SU-DHL-6 (cell line): ENCODE data around the gene MED6.

Source experiments
- H2AFZ ChIP-seq: fragments of 200-600 bp; sonication (generic); 2 replicates; pipeline ENCODE4 v1.6.1; 2014; ENCODE audit warnings: low read depth, mild to moderate bottlenecking, moderate library complexity, mixed read lengths, antibody characterized with exemption, low read length; ENCODE audit not compliant: severe bottlenecking
- H3F3A ChIP-seq: fragments of 200-600 bp; shearing (Covaris generic); 2 replicates; pipeline ENCODE4 v1.6.0; 2016; ENCODE audit warnings: antibody characterized with exemption, mild to moderate bottlenecking; ENCODE audit not compliant: insufficient read depth
- H3K27ac ChIP-seq: fragments of 200-600 bp; sonication (generic); 2 replicates; pipeline ENCODE4 v1.5.1; 2016; ENCODE audit warnings: low read depth, mild to moderate bottlenecking, low read length, moderate library complexity, mixed read lengths
- H3K27me3 ChIP-seq: fragments of 200-600 bp; sonication (generic), shearing (Covaris generic); 2 replicates; pipeline ENCODE4 v1.6.0; 2014; ENCODE audit warnings: mild to moderate bottlenecking, low read length
- H3K36me3 ChIP-seq: fragments of 200-600 bp; sonication (generic); 2 replicates; pipeline ENCODE4 v1.6.1; 2014; ENCODE audit warnings: mild to moderate bottlenecking, low read length, mixed read lengths
- H3K4me2 ChIP-seq: fragments of 300-600, 200-600 bp; shearing (Covaris generic), sonication (generic); 2 replicates; pipeline ENCODE4 v1.6.0; 2014; ENCODE audit warnings: low read length, low read depth, mild to moderate bottlenecking; ENCODE audit not compliant: poor library complexity, severe bottlenecking
- H3K4me3 ChIP-seq: fragments of 200-600 bp; sonication (generic); 2 replicates; pipeline ENCODE4 v1.5.1; 2014; ENCODE audit warnings: antibody characterized with exemption, low read length, mild to moderate bottlenecking, mixed read lengths; ENCODE audit not compliant: insufficient read depth, poor library complexity, severe bottlenecking
- H3K79me2 ChIP-seq: fragments of 200-600 bp; sonication (generic); 2 replicates; pipeline ENCODE4 v1.6.1; 2014; ENCODE audit warnings: mild to moderate bottlenecking, low read length, moderate library complexity; ENCODE audit not compliant: insufficient read depth
- H3K9ac ChIP-seq: fragments of 200-600 bp; sonication (generic); 2 replicates; pipeline ENCODE4 v1.7.0; 2014; ENCODE audit warnings: mild to moderate bottlenecking, low read length
- H3K9me2 ChIP-seq: fragments of 200-600 bp; sonication (generic); replicated peaks from 2 replicates; pipeline ENCODE4 v1.6.1; 2014; ENCODE audit warnings: low read length; ENCODE audit not compliant: insufficient read depth
- H3K9me3 ChIP-seq: fragments of 200-600 bp; sonication (generic); 2 replicates; pipeline ENCODE4 v1.6.1; 2014; ENCODE audit warnings: low read length, mixed read lengths; ENCODE audit not compliant: insufficient read depth
- H4K20me1 ChIP-seq: fragments of 200-600 bp; sonication (generic); 2 replicates; pipeline ENCODE4 v1.6.1; 2014; ENCODE audit warnings: low read depth, mild to moderate bottlenecking, antibody characterized with exemption, low read length, moderate library complexity, mixed read lengths
- CTCF ChIP-seq: fragments of 200-600 bp; sonication (generic); IDR thresholded peaks from one replicate; pipeline ENCODE4 v1.5.1; 2017; ENCODE audit warnings: antibody characterized with exemption, mild to moderate bottlenecking, low read length, moderate library complexity; ENCODE audit not compliant: insufficient read depth, poor library complexity, severe bottlenecking
- EZH2phosphoT487 ChIP-seq: fragments of 200-600 bp; sonication (generic), shearing (Covaris generic); conservative IDR thresholded peaks from 2 replicates; pipeline ENCODE4 v1.6.1; 2018; ENCODE audit warnings: mild to moderate bottlenecking, antibody characterized with exemption, low read length, moderate library complexity, mixed read lengths

Gene MED6

GRCh38 chr14:70642303-70643235, 42.1 kb upstream of the MED6 start:
- H3K9me3 ChIP-seq, result no peaks in the 10 kb centered on the region
- H3K4me3 ChIP-seq, result peak overlapping the region; percentile 84
- H3K9me2 ChIP-seq, result no peaks in the 10 kb centered on the region
- no peak for TF ChIP-seq EZH2phosphoT487
- TF ChIP-seq CTCF, result no peak
- no peaks in the 10 kb centered on the region for H3K27me3 ChIP-seq
- H3K79me2 ChIP-seq, result peaks cover 90% of the 10 kb centered on the region
- H3K9ac ChIP-seq, result peak overlapping the region; percentile 100
- no peaks in the 10 kb centered on the region for H4K20me1 ChIP-seq
- H2AFZ ChIP-seq, result no peak overlapping the region
- peak overlapping the region; percentile 96 for H3K27ac ChIP-seq
- peak overlapping the region; percentile 96 for H3K4me2 ChIP-seq
- peaks cover 12% of the 10 kb centered on the region for H3K36me3 ChIP-seq
- peaks cover 22% of the 10 kb centered on the region for H3F3A ChIP-seq

GRCh38 chr14:70641548-70642302, 41.3 kb upstream of the MED6 start, which contains the start of gene TTC9:
Gene TTC9 (plus strand): TSS chr14:70641916. CDS start chr14:70642130, 214 bp downstream.
- Histone ChIP-seq H3K4me2 (peak within 1 kb of the TSS; percentile 96), H3K27me3 (no peaks in the 10 kb centered on the region), H3K9ac (peak within 1 kb of the TSS; percentile 100), H3K27ac (peak within 1 kb of the TSS; percentile 96), H3K9me3 (no peaks in the 10 kb centered on the region), H2AFZ (no peak within 1 kb of the TSS), H3K4me3 (peak within 1 kb of the TSS; percentile 84), H4K20me1 (no peaks in the 10 kb centered on the region), H3K36me3 (peaks cover 15% of the 10 kb centered on the region), H3F3A (peaks cover 17% of the 10 kb centered on the region), H3K9me2 (no peaks in the 10 kb centered on the region), H3K79me2 (peaks cover 88% of the 10 kb centered on the region)
- TF ChIP-seq EZH2phosphoT487, result no peak
- TF ChIP-seq CTCF, result no peak

- peak overlapping the region; percentile 84 for H3K4me3 ChIP-seq
- no peaks in the 10 kb centered on the region for H4K20me1 ChIP-seq
- no peaks in the 10 kb centered on the region for H3K9me3 ChIP-seq
- H3K27ac ChIP-seq, result peak overlapping the region; percentile 96
- peaks cover 17% of the 10 kb centered on the region for H3F3A ChIP-seq
- peak overlapping the region; percentile 100 for H3K9ac ChIP-seq
- no peaks in the 10 kb centered on the region for H3K9me2 ChIP-seq
- peaks cover 88% of the 10 kb centered on the region for H3K79me2 ChIP-seq
- peak overlapping the region; percentile 96 for H3K4me2 ChIP-seq
- H3K36me3 ChIP-seq, result peaks cover 16% of the 10 kb centered on the region
- no peak overlapping the region for H2AFZ ChIP-seq
- H3K27me3 ChIP-seq, result no peaks in the 10 kb centered on the region
- no peak for TF ChIP-seq EZH2phosphoT487
- no peak for TF ChIP-seq CTCF
Observed at GRCh38 chr14:70640938-70641547, 40.6 kb upstream of the MED6 start.
